ENCODE results near the gene MAPK13.

DNA sequence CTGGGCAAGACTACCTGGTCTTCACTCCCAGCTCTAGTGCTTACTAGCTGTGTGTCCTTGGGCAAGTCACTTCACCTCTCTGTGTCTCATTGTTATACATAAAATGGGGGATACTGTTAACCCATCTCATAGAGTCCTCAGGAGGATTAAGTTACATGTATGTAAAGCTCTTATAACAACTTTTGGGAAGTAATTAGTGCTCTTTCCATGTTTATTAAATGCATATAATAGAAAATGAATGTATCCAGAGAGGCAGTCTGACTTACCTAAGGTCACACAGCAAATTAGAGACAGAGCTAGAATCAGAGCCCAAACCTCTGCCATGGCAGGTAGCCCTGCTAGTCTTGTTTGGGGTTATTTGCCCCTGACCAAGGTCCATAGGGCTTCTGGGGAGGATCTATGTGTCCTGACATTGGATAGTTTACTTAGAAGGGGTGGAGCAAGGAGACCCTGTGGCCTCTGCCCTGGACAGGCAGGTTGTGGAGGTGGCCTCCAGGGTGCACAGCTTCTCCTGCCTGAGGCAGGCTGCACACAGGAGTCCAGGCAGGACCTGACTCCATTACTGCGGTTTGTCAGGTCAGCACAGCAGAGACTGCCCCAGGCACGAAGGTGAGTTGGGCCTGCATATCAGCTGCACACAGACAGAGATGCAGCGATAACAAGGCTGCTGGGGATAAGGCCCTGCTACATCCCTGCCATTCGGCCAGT is 8.4 kb upstream of the MAPK13 start:
- TF ChIP-seq, protein P1, sequence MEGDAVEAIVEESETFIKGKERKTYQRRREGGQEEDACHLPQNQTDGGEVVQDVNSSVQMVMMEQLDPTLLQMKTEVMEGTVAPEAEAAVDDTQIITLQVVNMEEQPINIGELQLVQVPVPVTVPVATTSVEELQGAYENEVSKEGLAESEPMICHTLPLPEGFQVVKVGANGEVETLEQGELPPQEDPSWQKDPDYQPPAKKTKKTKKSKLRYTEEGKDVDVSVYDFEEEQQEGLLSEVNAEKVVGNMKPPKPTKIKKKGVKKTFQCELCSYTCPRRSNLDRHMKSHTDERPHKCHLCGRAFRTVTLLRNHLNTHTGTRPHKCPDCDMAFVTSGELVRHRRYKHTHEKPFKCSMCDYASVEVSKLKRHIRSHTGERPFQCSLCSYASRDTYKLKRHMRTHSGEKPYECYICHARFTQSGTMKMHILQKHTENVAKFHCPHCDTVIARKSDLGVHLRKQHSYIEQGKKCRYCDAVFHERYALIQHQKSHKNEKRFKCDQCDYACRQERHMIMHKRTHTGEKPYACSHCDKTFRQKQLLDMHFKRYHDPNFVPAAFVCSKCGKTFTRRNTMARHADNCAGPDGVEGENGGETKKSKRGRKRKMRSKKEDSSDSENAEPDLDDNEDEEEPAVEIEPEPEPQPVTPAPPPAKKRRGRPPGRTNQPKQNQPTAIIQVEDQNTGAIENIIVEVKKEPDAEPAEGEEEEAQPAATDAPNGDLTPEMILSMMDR (IDR thresholded peaks at IDR 0.05): no peak
- TF ChIP-seq POLR2A (IDR thresholded peaks at IDR 0.05): no peak
